Renal cortex interstitium (tissue), 11 donors: ENCODE data around the gene SEC11A. TPM values are rescaled to one million over a fixed set of nuclear protein-coding genes. Genes with fewer than 3 reads are reported as not detected.
"Not testable (repeated sequence)": the region's sequence is repeated elsewhere in the genome, so short reads cannot be mapped to it uniquely, and the experiment has no call there.

Source experiments
- DNase-seq, 11 donors: peaks; one replicate each; pipeline ENCODE4 v3.0.0-alpha.2; 2013; ENCODE audit warnings: low read depth in 9 of 11, low spot score in 4 of 11; ENCODE audit errors: extremely low read depth in 1 of 11
- polyA plus RNA-seq, 3 donors: library from polyadenylated mRNA; unstranded; fragments of 120-200 nt; gene quantifications; one replicate each; pipeline ENCODE4 v1.2.1, GENCODE V29; 2013; ENCODE audit not compliant: insufficient read length in 3 of 3

SEC11A gene
- polyA plus RNA-seq, 3 donors, result 233 to 301 (median 271) TPM

DNA sequence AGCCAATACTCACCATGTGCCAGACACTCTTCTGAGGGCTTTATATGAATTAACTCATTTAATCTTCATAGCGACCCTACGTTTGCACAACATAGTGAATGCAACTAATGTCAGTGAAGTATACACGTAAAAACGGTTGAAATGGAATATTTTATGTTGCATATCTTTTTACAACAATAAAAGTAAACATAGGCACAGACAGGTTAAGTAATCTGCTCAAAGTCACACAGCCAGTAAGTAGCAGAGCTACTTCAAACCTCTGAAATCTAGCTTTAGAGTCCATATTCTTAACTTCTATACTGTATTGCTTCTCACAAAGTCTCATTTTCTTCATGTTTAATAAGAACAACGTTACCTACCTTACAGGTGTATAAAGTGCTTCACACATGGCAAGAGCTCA is 1.6 kb downstream of the SEC11A start:
- no peak for DNase-seq

DNA sequence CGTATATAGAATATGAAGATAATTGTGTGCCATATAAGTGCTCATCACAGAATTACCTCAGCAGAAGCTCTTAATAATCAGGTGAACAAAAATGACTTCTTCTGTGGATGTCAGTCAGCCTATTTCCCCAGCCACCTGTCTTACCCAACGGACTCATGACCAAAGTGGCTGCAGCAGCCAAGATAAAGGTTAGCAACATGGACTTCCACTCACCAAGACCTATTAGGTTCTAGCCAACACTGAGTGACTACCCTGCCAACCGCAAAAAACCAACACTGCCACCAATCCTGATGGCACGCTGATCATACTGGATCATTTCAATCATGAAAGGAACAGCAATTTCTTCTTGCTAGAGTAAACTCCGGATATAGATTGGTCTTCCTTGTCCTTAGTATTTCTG is 12.1 kb downstream of the SEC11A start:
- DNase-seq, result no peak

DNA sequence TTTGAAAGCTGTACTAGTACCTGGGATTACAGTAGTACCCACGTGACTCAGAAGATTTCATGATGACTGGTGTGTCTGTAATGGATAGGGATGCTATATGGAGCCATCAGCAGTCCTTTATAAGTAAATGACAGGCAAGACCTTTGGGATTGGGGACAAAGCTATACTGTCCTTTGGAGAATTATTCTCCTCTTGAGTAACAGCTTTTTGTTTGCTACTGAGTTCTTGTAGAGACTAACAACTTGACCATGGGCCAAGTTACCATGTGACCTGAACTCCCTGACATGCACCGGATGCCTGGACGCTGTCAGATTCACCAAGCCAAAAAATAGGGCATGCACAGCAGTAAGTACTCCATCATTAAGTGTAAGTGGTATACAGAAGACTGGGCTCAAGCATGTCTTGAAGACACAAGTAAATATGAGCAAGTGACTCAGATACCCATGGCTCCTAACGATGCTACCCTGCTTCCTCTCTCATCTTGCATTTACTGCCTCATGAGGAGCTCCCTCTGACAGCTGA is 12.9 kb downstream of the SEC11A start:
- peak in 4 of 11 donors; percentile 19 to 43 (median 42) for DNase-seq

GRCh38 chr15:84699538-84700191 is 16.3 kb downstream of the SEC11A start:
- no peak for DNase-seq

DNA sequence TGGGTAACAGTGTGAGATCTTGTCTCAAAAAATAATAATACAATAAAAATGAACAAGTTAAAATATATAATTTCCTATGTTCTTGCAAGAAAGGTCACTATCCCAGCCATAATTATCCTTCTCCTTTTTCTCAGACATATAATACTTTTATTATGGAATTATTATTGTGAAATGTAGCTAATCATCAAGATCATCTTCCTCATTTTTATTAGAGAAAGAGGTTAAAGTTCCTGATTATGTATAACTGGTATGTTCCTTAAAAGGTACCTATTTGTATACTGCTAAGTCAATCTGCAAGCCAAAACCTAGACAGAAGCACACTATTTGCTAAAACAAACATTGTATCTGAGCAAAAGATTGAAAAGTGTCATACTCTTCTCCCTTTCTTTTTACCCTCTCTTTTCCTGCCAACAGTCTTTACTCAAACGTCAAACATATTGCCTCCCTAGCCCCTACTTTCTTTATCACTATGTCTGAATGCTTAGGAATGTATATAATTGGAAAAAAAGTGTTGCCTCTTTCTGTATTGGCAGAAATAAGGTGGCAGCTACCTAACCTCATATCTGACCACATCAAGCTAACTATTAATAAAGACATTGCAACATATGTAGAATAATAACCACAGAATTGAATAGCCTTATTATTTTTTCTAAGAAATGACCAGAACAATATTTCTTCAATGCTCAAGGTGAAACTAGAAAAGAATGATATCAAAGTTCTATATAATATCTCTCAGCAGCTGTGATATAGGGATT is 18.5 kb downstream of the SEC11A start:
- DNase-seq, result no peak

DNA sequence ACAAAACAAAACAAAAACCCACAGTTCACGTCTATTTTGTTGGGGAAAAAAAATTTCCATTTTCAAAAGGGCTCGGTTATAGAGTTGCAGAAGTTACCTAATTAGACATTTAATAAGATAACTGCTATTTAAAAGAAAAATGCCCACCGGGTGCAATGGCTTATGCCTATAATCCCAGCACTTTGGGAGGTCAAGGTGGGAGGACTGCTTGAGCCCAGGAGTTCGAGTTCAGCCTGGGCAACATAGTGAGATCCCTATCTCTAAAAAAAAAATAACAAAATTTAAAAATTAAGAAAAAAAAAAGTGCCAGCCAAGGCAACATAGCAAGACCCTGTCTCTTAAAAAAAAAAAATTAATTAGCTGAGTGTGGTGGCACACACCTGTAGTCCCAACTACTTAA is 19.2 kb downstream of the SEC11A start:
- DNase-seq, result no peak

GRCh38 chr15:84690342-84690741 is 25.6 kb downstream of the SEC11A start:
- no peak for DNase-seq

DNA sequence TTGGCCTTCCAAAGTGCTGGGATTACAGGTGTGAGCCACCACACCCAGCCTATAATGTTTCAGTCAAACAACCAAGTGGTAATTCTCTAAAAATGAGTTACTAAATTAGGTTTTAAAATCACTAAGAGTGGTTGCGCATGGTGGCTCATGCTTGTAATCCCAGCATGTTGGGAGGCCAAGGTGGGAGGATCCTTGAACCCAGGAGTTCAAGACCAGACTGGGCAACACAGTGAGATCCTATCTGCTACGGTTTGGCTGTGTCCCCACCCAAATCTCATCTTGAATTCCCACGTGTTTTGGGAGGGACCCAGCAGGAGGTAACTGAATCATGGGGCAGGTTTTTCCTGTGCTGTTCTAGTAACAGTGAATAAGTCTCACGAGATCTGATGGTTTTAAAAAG is 26.1 kb downstream of the SEC11A start:
- DNase-seq, result no peak

DNA sequence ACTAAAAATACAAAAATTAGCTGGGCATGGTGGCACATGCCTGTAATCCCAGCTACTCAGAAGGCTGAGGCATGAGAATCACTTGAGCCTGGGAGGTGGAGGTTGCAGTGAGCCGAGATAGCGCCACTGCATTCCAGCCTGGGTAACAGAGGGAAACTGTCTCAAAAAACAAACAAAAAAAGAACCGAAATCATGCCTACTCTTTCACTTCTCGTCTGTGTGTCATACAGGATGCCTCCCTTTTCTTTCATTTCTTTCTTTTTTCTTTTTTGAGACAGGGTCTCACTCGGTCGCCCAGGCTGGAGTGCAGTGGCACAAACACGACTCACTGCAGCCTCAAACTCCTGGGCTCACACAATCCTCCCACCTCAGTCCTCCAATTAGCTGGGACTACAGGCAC is 29.5 kb downstream of the SEC11A start:
- DNase-seq, result not testable (repeated sequence)

DNA sequence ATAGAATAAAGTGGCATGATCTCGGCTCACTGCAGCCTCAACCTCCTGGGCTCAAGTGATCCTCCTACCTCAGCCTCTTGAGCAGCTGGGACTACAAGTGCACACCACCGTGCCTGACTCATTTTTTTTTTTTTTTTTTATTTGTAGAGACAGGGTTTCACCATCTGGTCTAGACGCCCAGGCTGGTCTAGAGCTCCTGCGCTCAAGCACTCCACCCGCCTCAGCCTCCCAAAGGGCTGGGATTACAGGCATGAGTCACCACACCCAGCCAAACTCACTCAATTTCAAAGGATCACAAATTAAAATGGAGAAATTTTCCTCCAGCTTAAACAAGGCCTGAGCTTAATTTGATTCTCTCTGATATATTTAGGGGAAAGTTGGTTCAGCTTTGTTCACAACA is 30.6 kb downstream of the SEC11A start:
- DNase-seq, result no peak

- no peak for DNase-seq
These were observed 31.8 kb downstream of the SEC11A start for GRCh38 chr15:84684092-84684491.

DNA sequence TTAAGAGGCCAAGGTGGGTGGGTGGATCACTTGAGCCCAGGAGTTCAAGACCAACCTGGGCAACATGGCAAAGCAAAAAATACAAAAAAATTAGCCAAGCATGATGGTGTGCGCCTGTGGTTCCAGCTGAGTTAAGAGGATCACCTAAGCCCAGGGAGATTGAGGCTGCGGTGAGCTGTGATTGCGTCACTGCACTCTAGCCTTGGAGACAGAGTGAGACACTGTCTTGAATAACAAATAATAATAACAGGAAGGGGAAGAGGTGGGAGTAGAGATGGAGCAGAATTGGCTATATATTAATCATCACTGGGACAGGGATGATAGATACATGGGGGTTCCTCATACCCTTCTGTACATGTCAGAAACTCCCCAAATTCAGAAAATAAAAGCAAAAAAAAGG is 34.1 kb downstream of the SEC11A start:
- DNase-seq, result no peak

DNA sequence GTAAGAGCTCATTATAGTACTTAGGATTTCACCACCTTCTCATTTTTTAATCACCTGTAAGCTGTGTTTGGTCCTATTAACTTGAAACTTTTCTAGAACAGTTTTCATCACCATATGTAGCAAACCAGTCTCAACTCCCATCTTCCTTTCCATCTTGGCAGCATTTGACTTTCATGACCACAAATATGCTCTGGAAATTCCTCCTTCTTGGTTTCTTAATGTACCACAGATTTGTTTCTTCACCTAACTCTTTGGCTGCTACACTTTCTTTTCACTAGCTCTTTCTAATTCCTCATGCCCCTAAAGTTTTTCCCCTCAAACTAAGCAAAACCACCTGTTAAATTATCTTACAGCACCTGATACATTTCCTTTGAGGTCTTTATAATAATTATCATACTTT is 44.7 kb downstream of the SEC11A start:
- no peak for DNase-seq

DNA sequence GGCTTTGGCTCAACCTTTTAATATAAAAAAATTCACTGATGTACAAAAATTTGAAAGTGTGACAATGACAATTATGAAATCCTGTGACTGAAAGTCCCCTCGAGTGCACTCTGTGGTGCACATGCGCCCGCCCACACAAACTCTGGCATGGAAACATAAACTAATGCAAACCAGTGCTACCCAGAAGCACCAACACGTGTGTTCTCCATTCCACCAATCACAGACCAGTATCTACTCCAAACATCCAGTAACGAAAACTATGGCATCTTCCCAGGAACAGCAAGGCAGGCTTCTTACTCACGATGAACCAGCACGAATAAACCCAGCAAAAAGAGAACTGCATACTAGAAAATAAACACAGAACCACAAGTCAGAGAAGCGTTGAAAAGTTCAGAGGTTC is 46.2 kb downstream of the SEC11A start:
- no peak for DNase-seq

- DNase-seq, result no peak
These were observed 47.5 kb downstream of the SEC11A start for GRCh38 chr15:84668221-84668982.

GRCh38 chr15:84666373-84666772 is 49.6 kb downstream of the SEC11A start:
- no peak for DNase-seq

DNA sequence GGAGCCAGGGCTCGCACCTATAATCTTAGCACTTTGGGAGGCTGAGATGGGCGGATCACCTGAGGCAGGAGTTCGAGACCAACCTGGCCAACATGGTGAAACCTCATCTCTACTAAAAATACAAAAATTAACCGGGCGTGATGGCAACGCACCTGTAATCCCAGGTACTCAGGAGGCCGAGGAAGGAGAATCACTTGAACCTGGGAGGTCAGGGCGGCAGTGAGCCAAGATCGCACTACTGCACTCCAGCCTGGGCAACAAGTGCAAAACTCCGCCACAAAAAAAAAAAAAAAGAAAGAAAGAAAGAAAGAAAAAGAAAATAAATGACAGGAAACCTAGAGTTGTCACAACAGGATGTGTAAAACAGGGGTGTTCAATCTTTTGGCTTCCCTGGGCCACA is 54.9 kb downstream of the SEC11A start:
- DNase-seq, result no peak

DNA sequence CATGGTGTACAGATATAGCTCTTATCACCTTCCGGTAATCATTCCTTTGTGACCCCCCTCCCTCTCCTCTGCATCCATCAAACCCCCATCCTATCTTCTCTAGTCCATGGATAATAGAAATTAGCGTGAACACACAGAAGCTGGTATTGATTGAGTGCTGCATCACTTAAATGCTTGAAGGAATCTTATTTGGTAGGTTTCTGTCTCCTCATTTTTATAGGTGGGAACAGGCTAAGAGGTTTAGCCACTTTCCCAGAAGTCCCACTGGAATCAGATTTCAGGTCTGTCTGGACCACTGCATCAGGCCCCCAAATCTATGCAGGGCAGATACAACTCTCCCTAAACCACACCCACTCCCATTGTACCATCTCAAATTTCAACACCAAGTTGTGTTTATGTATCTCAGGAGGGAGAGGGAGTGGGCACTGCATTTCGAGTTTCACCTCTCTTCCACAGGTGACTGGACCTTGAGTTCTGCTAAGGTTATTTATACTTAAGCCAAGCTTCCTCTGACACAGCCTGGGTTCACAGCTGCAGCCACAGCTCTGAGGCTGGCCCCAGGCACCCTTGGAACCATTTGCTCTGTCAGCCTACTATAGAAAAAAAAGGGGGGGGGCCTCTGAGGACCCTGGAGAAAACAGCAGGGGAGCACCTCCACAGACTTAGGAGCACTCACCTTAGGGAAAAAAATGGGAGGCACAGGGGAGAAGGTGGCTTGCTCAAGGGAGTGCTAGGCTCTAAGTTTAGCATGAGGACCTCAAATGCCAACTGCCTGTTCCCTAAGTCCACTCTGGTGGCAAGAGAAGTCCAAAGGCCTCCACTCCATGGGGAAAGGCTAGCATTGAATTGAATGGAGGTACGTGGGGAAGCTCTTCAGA is 55.8 kb downstream of the SEC11A start:
- DNase-seq, result peak in 2 of 11 donors; percentile 20 to 22

DNA sequence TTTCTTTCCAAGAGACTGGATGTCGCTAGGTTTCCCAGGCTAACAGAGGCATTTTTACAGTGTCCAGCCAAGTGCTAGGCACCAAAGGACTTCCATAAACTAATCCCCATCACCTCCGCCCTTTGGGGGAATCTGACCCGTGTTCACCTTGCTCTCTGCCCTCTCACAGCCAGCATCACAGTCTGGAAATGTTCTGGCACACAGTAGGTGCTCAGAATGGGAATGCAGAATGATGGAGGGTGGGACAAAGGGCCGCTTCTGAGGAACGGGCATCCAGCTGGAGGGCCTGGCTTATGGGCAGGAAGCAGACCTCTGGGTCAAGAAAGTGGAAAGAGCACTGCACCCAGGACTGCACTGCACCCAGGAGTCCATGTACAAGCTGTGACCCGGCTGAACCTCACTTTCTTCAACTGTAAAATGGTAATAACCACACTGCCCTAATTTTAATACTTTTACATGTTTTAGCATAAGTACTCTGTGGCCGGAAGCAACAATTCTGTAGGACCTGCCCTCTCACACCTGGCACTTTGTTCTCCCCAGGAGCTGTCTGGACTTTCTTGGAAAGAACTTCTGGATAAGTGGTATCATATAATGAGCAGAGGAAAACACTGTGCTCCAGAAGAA is 57.0 kb downstream of the SEC11A start:
- no peak for DNase-seq
